Measurements from ENCODE around the gene LGALS3BP. TPM values are rescaled to one million over a fixed set of nuclear protein-coding genes. Genes with fewer than 3 reads are reported as not detected.
A peak's percentile ranks its signal among the peaks of the same experiment; 100 is the strongest.

LGALS3BP gene
- total and polyA plus RNA-seq, 12 donors, result 196 to 852 (median 545) TPM

DNA sequence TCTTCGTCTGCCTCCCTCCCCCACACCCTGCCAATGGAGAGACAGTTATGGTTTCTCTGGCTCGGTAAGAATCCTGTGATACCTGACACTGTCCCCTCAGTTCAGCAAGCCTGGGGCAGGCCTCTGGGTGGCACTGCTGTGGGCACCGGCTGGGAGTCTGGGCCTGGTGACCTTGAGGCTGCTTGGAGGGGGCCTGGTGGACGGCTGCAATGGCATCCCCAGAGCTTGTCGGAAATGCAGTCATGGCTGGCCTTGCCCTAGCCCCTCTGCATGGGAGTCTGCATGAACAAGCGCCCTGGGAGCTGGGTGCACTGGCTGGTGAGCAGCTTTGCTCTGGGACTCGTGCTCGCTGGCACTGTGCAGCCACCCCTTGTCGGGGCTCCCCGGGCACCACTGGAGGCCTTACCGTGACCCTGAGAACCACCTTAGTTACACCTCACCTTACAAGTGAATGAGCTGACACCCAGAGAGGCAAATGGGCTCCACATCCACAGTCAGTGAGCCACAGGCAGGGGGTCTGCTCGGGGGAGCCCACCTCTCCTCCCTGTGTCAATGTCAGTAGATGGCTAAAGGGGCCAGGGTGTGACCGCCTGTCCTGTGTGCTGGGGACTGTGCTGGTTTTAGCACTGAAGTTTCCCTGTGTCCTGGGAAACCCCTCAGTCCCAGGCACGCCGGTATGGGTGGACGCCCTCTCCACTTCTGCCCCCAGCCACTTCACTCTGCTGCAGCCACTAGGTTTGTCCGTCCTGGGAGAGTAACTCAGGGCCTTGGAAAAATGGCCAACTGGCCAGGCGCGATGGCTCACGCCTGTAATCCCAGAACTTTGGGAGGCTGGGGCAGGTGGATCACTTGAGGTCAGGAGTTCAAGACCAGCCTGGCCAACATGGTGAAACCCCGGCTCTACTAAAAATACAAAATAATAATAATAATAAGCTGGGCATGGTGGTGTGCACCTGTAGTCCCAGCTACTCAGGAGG, 1.4 kb downstream of the LGALS3BP start:
- DNase-seq, result peak in 1 of 2 donors; percentile 63
- 59 to 72% methylated on average over 21 of the region's 21 CpGs for WGBS, 2 donors
- peak; percentile 35 to 66 (median 60) for ATAC-seq
- H3K4me1 ChIP-seq, result peaks cover 27 to 70% (median 62%) of the 10 kb centered on the region in 9 donors
- H3K4me3 ChIP-seq, result peak overlapping the region in 9 of 10 donors; percentile 30 to 65 (median 49)
- TF ChIP-seq, protein P1, sequence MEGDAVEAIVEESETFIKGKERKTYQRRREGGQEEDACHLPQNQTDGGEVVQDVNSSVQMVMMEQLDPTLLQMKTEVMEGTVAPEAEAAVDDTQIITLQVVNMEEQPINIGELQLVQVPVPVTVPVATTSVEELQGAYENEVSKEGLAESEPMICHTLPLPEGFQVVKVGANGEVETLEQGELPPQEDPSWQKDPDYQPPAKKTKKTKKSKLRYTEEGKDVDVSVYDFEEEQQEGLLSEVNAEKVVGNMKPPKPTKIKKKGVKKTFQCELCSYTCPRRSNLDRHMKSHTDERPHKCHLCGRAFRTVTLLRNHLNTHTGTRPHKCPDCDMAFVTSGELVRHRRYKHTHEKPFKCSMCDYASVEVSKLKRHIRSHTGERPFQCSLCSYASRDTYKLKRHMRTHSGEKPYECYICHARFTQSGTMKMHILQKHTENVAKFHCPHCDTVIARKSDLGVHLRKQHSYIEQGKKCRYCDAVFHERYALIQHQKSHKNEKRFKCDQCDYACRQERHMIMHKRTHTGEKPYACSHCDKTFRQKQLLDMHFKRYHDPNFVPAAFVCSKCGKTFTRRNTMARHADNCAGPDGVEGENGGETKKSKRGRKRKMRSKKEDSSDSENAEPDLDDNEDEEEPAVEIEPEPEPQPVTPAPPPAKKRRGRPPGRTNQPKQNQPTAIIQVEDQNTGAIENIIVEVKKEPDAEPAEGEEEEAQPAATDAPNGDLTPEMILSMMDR (IDR thresholded peaks at IDR 0.05), result peak in 6 of 9 donors; percentile 14 to 49 (median 36)
- peaks cover 0 to 28% (median 0%) of the 10 kb centered on the region in 9 donors for H3K36me3 ChIP-seq
- no peaks in the 10 kb centered on the region for H3K27me3 ChIP-seq
- intact Hi-C loops (cut with DNase I), result loop anchor here in 1 of 10 donors (10.0 kb wide), 1 partner anchor 483 kb away; no protein-coding TSS in a partner anchor
- no peaks in the 10 kb centered on the region for H3K9me3 ChIP-seq
- H3K27ac ChIP-seq, result peak overlapping the region; percentile 5 to 85 (median 80)

DNA sequence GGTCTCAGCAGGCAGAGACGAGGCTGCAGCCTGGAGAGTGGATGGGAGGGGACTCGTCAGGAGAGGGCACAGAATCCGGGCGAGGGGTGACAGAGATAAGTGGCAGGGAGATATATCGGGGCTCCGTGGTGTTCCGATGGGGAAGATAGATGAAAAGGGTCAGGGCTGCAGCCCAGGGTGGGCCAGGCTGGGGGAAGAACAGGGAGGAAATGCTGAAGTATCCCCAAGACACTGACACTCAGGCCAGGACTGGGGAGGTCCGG, 2.1 kb downstream of the LGALS3BP start:
- peaks cover 0 to 28% (median 0%) of the 10 kb centered on the region in 9 donors for H3K36me3 ChIP-seq
- no peaks in the 10 kb centered on the region for H3K27me3 ChIP-seq
- H3K9me3 ChIP-seq, result no peaks in the 10 kb centered on the region
- peak overlapping the region; percentile 5 to 85 (median 80) for H3K27ac ChIP-seq
- TF ChIP-seq, protein P1 (IDR thresholded peaks at IDR 0.05), result no peak
- DNase-seq, result no peak
- H3K4me1 ChIP-seq, result peaks cover 27 to 75% (median 64%) of the 10 kb centered on the region in 9 donors
- intact Hi-C loops (cut with DNase I), result loop anchor here in 1 of 10 donors (10.0 kb wide), 1 partner anchor 483 kb away; no protein-coding TSS in a partner anchor
- ATAC-seq, result no peak
- 28 to 50% methylated on average over 8 of the region's 8 CpGs for WGBS, 2 donors
- H3K4me3 ChIP-seq, result peak overlapping the region in 9 of 10 donors; percentile 14 to 65 (median 48)

DNA sequence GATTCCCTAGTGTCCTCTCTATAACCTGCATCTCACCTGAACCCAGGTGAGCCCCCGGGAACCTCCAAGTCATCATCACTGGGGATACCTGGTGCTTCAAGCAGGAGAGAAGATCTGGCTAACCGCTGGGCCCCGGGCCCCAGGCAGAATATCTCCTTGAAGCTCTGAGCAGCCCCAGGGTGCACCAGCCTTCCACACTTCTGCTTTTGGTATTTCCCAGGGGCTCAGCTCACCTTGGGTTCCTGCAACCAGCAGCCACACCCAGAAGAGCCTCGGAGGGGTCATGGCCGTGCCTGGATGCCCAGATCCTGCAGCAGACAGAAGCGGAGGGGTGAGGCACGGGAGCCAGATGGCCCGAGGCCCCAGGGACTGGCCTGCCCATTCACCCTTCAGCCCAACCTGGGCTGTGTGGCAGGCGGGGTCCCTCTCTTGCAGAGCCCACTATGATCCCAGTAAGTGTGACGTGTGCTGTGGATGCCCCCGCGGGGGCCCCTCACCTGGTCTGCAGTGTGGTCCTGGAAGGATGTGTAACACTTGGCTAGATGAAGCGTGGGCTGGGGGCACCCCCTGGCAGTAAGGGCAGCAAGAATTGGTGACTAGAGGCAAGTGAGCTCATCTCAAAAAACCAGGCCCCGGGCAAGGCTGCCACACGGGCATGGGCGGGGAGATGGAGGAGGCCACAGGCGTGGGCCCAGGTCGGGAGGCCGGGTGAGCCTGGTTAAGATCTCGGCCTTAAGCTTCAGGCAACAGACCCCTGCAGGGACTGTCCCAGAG, 2.6 kb downstream of the LGALS3BP start:
- ATAC-seq, result no peak
- peaks cover 0 to 32% (median 0%) of the 10 kb centered on the region in 9 donors for H3K36me3 ChIP-seq
- WGBS, 2 donors, result 69 to 77% methylated on average over 20 of the region's 20 CpGs
- H3K4me3 ChIP-seq, result peak overlapping the region in 8 of 10 donors; percentile 17 to 65 (median 48)
- DNase-seq, result no peak
- intact Hi-C loops (cut with DNase I), result loop anchor here in 1 of 10 donors (10.0 kb wide), 1 partner anchor 482 kb away; no protein-coding TSS in a partner anchor
- TF ChIP-seq, protein P1 (IDR thresholded peaks at IDR 0.05), result no peak
- peaks cover 27 to 76% (median 64%) of the 10 kb centered on the region in 9 donors for H3K4me1 ChIP-seq
- no peaks in the 10 kb centered on the region for H3K27me3 ChIP-seq
- no peaks in the 10 kb centered on the region for H3K9me3 ChIP-seq
- peak overlapping the region in 9 of 10 donors; percentile 58 to 85 (median 80) for H3K27ac ChIP-seq

Measured in heart right ventricle (tissue), 16 donors.